Activated T-helper 1 cell treated with Interleukin-2 at 50 U/mL for 16 hours (primary cell): ENCODE results near the gene AEBP1.

Experiments used
- DNase-seq: peaks from one replicate; pipeline ENCODE4 v3.0.0-alpha.2; 2020; ENCODE audit warnings: low read depth

Gene AEBP1

GRCh38 chr7:44156453-44157010 is 52.4 kb downstream of the AEBP1 start:
- no peak for DNase-seq

GRCh38 chr7:44157116-44158080 is 53.3 kb downstream of the AEBP1 start:
- no peak for DNase-seq

GRCh38 chr7:44158096-44158872 is 54.1 kb downstream of the AEBP1 start:
- no peak for DNase-seq

GRCh38 chr7:44158873-44159631 is 54.9 kb downstream of the AEBP1 start:
- DNase-seq = no peak

DNA sequence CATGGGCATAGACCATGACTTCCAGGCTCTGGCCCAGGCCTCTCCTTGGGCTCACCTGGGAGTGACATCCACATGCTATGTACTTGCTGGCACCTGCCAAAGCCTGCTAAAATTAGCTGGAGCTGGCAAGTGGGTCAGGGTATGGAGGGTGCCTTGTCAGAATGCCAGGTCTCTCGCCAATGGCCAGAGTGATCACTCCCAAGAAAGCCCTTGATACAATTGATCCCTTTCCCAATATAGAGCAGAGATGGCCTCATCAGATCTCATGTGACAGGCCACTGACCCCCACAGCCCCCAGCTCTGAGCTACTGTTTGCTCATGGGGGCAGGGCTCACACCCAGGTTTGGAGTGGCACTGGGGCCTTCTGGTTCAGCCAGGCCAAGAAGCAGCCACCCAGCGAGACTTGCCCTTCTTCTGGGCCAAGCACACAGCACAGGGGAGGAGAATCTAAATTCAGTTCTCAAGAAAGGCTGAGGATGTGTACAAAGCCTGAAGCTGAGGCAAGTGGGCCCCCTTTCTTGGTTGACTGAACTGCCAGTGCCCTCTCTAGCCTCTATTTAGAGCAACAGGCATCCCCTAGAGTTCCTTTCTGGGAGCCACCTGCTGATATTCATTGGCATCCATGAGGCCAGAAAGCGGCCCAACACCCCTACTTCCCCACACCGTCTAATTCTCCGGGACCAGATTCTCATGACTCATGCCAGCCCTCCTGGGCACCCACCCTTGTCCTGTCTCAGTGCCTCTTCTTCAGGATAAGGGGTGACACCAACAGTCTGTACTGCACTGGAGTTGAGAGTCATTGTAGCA is 55.9 kb downstream of the AEBP1 start:
- no peak for DNase-seq

DNA sequence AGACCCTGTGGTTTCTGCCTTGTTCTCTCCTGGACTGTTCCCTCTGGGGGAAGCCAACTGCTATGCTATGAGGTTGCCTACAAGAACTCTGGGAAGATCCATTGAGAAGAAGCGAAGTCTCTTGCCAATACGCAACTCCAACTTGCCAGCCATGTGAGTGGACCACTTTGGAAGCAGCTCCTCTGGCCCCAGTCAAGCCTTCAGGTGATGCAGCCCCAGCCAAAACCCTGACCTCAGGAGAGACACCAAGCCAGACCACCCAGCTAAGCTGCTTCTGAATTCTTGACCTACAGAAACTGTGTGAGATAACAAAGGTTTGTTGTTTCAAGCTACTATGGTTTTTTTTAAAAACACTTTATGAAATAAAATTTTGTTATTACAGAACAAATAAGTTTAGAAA is 57.2 kb downstream of the AEBP1 start:
- no peak for DNase-seq

GRCh38 chr7:44162179-44162578 is 58.0 kb downstream of the AEBP1 start:
- no peak for DNase-seq

DNA sequence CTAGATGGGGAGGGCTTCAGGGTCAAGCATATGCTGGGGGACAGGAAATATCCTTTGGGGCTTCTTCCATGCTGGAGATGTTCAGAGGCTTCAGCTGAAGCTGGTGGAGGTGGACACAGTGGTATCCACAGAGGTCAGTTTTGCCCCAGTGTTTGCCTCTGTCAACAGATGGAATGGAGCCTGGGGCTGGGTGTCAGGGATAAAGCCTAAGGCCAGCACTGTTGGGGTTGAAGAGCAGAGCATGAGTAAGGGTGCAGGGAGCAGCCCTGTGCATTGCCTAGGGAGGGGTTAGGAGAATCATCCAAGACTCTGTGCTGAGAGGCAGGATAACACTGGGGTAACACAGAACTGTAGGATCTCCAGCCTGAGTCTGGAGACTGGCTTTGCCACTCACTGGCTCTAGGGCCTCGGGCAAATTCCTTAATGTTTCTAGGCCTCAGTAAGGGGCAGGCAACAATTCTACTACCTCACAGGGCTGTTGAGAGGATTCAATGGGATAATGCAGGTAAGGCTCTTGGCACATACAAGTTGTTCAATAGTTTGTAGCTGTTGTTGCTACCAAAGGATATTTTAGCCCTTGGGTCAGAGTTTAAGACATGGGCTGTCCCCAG is 58.7 kb downstream of the AEBP1 start:
- DNase-seq = no peak

DNA sequence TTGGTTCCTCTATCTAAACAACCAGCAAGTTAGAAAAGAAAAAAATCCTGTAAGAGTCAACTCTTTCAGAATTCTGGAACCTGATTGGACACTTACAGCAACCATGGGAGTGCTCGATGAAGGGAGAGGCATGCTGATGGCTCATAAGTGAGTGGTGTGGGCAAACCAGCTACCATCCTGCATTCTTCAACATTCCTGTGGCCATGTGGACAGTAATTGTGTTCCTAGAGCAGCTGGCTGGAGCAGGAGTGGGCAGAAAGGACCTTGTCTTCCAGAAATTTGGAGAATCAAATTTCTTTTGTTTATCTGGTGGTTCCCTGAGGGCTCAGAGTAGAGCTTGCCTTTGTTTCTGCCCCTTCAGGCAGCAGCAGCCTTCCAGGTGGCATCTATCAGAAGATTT is 59.4 kb downstream of the AEBP1 start:
- DNase-seq = no peak
